Body of pancreas (tissue), 4 donors: ENCODE measurements around the gene DEDD. TPM values are rescaled to one million over a fixed set of nuclear protein-coding genes. Genes with fewer than 3 reads are reported as not detected.

Experiments
- ATAC-seq: fragments of 150-250 bp; one replicate; pipeline ENCODE4 v1.9.1; 2016
- DNase-seq, 4 donors: peaks; one replicate each; pipeline ENCODE4 v3.0.0-alpha.2; 2019
- H3K27ac ChIP-seq, 4 donors: fragments of 200-600 bp; sonication (generic); 1 replicate in 3 of 4; 2 replicates in 1 of 4; pipeline versions ENCODE4 v1.5.1 to v1.6.1; 2016 to 2019; ENCODE audit warnings: mild to moderate bottlenecking in 1 of 4, mixed read lengths in 1 of 4, moderate library complexity in 1 of 4
- H3K27me3 ChIP-seq, 2 donors: fragments of 200-600 bp; sonication (generic); one replicate each; pipeline ENCODE4 v1.6.0; 2016; ENCODE audit warnings: mild to moderate bottlenecking in 1 of 2
- H3K36me3 ChIP-seq, 2 donors: fragments of 200-600 bp; sonication (generic); replicated peaks in 1 of 2; 2 replicates each; pipeline ENCODE4 v1.5.1; 2016; ENCODE audit warnings: low read depth in 2 of 2; ENCODE audit not compliant: insufficient read depth in 1 of 2
- H3K4me1 ChIP-seq: fragments of 200-600 bp; sonication (generic); one replicate; pipeline ENCODE4 v1.6.0; 2016
- H3K4me3 ChIP-seq, 2 donors: fragments of 200-600 bp; sonication (generic); 1 replicate in 1 of 2; 2 replicates in 1 of 2; pipeline ENCODE4 v1.5.1; 2016 to 2019
- H3K9me3 ChIP-seq, 3 donors: fragments of 200-600 bp; sonication (generic); 1 replicate in 2 of 3; 2 replicates in 1 of 3; pipeline ENCODE4 v1.5.1; 2016
- CTCF ChIP-seq, 7 experiments: fragments of 450-650 bp in 4 of 7; fragments of 200-600 bp in 3 of 7; sonication (generic) in 3 of 7; IDR thresholded peaks; one replicate each; pipeline ENCODE4 v1.5.1; 2016 to 2019; ENCODE audit warnings: antibody characterized with exemption in 7 of 7
- POLR2A ChIP-seq, 3 donors: fragments of 450-650 bp; IDR thresholded peaks; one replicate each; pipeline ENCODE4 v1.6.1; 2016; ENCODE audit warnings: antibody characterized with exemption in 3 of 3, mild to moderate bottlenecking in 2 of 3
- WGBS, 2 donors: methylation state at CpG; one replicate each; pipeline ENCODE4 v1.1.5; 2017; 5-methylcytosine and 5-hydroxymethylcytosine counted together
- intact Hi-C: fragments of 100-400 bp; cut with DNase I; formaldehyde crosslinking; loops from one replicate; pipeline ENCODE4 v1.15.1; 2023
- total RNA-seq, 2 donors: library from RNA; depleted of rRNA; stranded (reverse); fragments of >200 nt; gene quantifications; one replicate each; pipeline ENCODE4 v1.1.0, GENCODE V29; 2016

The DEDD gene
- total RNA-seq, 2 donors from 2014 or later = 12.9 to 15.8 TPM

GRCh38 chr1:161085165-161085564 is 47.3 kb downstream of the DEDD start:
- DNase-seq = no peak
- no peak overlapping the region for H3K4me3 ChIP-seq
- 64% methylated on average over 2 of the region's 2 CpGs; no CpG with 5 or more reads in 1 of the 2 donors for WGBS, 2 donors
- H3K4me1 ChIP-seq = peaks cover 75% of the 10 kb centered on the region
- no peaks in the 10 kb centered on the region for H3K27me3 ChIP-seq
- intact Hi-C loops = no loop called here
- no peak for TF ChIP-seq CTCF (IDR thresholded peaks at IDR 0.05)
- no peaks in the 10 kb centered on the region for H3K9me3 ChIP-seq
- no peaks in the 10 kb centered on the region for H3K36me3 ChIP-seq
- H3K27ac ChIP-seq = peak overlapping the region in 2 of 4 donors; percentile 70 to 84
- no peak for ATAC-seq

GRCh38 chr1:161084597-161084988 is 47.9 kb downstream of the DEDD start:
- intact Hi-C loops = no loop called here
- no peak overlapping the region for H3K4me3 ChIP-seq
- H3K9me3 ChIP-seq = no peaks in the 10 kb centered on the region
- TF ChIP-seq CTCF (IDR thresholded peaks at IDR 0.05) = no peak
- TF ChIP-seq POLR2A (IDR thresholded peaks at IDR 0.05) = no peak
- WGBS, 2 donors = 83 to 85% methylated on average over 1 of the region's 1 CpG
- DNase-seq (no peak), ATAC-seq (no peak)
- peak overlapping the region; percentile 70 to 84 (median 82) for H3K27ac ChIP-seq
- H3K27me3 ChIP-seq = no peaks in the 10 kb centered on the region
- no peaks in the 10 kb centered on the region for H3K36me3 ChIP-seq
- peaks cover 70% of the 10 kb centered on the region for H3K4me1 ChIP-seq

GRCh38 chr1:161083748-161084596 is 48.5 kb downstream of the DEDD start:
- H3K36me3 ChIP-seq = no peaks in the 10 kb centered on the region
- H3K27me3 ChIP-seq = no peaks in the 10 kb centered on the region
- peak overlapping the region; percentile 70 to 84 (median 82) for H3K27ac ChIP-seq
- DNase-seq = no peak
- H3K4me1 ChIP-seq = peaks cover 63% of the 10 kb centered on the region
- ATAC-seq = no peak
- no peaks in the 10 kb centered on the region for H3K9me3 ChIP-seq
- WGBS, 2 donors = 44 to 47% methylated on average over 9 to 10 of the region's 10 CpGs
- TF ChIP-seq CTCF (IDR thresholded peaks at IDR 0.05) (no peak), POLR2A (IDR thresholded peaks at IDR 0.05) (no peak)
- H3K4me3 ChIP-seq = no peak overlapping the region
- intact Hi-C loops = no loop called here

- Histone ChIP-seq H3K27ac (peak overlapping the region; percentile 70 to 84 (median 82)), H3K9me3 (no peaks in the 10 kb centered on the region), H3K27me3 (no peaks in the 10 kb centered on the region), H3K4me1 (peaks cover 55% of the 10 kb centered on the region), H3K36me3 (no peaks in the 10 kb centered on the region), H3K4me3 (no peak overlapping the region)
- ATAC-seq (peak; percentile 93), DNase-seq (peak; percentile 86 to 98 (median 91))
- no peak for TF ChIP-seq CTCF (IDR thresholded peaks at IDR 0.05)
- no peak for TF ChIP-seq POLR2A (IDR thresholded peaks at IDR 0.05)
- intact Hi-C loops = no loop called here
- 47 to 80% methylated on average over 3 to 8 of the region's 8 CpGs for WGBS, 2 donors
Observed at GRCh38 chr1:161082996-161083747, 49.3 kb downstream of the DEDD start.
